GM19468 (cell line): ENCODE data around the gene PTAFR.
A peak's percentile ranks its signal among the peaks of the same experiment; 100 is the strongest.
"Not testable (repeated sequence)": the region's sequence is repeated elsewhere in the genome, so short reads cannot be mapped to it uniquely, and the experiment has no call there.

Source experiments
- ATAC-seq: cut with Tn5 transposase; IDR thresholded peaks from one replicate; pipeline ENCODE4 v1.9.1; 2021; ENCODE audit warnings: mild to moderate bottlenecking, moderate library complexity, moderate number of reproducible peaks; ENCODE audit not compliant: unreplicated experiment; ENCODE audit errors: extremely low read depth

PTAFR gene

GRCh38 chr1:28147264-28148094 lies 29.0 kb downstream of the PTAFR start:
- no peak for ATAC-seq

DNA sequence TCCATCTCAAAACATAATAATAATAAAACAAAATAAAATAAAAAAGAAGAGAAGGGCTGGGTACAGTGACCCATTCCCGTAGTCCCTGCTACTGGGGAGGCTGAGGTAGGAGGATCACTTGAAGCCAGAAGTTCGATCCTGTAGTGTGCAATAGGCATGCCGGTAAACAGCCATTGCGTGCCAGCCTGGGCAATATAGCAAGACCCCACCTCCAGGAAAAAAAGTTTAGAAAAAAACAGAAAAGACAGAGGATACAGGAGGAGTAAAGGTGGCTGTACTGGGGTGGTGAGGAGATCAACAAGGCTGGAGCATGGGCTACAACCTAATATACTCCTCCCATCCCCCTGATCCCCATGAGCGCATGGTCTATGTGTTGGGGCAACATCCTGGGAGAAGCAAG lies 30.8 kb downstream of the PTAFR start:
- no peak for ATAC-seq

DNA sequence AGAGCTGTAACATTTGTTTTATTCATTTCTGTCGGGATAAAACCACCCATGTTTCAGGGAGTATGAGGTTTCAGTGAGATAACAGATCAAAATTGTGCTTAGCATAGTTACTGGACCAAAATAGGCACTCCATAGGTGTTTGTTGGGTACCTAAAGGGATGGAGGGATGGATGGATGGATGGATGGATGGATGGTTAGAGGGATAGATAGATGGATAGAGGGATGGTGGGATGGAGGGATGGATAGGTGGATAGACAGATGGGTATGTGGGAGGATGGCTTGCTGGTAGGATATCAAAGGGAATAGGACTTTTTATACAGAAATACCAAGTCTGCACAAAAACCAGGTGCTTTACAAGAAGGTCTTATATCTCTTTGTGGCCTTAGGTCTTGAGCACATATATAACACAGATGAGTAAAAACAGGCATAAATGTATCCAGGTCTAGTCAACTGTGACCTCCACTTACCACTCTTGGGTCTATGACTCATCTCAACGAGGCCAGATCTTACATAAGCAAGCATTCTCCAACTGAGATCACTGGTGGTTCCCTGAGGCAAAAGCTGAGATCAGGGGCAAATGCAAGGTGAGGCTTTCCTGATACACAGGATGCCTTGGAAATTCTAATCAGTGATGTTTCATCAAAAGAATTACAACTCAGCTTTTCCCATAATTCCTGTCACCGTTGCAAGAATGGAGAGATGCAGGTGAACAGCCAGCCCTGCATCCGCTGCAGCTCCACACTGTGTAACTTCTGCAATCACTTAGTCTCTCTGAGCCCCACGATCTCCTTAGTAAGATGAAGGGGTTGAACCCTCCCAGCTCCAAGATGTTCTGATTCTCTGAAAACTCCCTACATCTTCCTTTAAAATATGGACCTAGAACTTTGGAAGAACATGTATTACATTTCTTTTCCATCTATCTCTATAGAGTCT lies 32.0 kb downstream of the PTAFR start:
- peak; percentile 55 for ATAC-seq

DNA sequence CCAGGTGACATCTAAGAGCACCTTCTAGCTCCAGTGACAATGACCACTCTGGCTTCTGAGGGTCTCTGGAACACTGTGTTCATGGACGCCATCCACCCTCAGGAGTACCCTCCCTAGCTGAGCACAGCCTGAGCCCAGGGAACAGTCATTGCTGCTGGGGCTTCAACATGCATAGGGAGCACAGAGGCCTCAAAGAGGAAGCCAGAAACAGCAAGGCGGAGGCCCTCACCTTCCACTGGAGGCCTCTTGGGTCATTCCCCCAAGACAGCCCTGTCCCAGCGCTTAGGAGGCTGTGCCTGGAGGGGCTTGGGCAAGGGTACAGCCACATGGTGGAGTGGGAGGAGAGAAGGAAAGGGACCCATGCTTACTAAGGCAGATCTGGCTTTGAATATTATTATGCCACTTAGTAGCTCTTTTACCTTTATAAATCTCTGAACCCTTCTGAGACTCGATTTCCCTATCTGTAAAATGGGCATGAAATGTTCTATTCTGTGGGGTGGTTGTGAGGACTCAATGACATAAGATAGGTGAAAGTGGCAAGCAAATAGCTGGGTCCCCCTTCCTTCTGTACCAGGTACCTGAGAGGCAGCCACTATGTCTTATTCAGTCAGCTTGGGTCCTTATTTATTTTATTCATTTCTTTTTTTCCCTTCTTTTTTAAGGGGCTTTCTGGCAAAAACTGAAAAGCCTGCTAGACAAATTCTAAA lies 32.8 kb downstream of the PTAFR start:
- ATAC-seq = no peak

GRCh38 chr1:28141685-28142084 lies 34.8 kb downstream of the PTAFR start:
- no peak for ATAC-seq

DNA sequence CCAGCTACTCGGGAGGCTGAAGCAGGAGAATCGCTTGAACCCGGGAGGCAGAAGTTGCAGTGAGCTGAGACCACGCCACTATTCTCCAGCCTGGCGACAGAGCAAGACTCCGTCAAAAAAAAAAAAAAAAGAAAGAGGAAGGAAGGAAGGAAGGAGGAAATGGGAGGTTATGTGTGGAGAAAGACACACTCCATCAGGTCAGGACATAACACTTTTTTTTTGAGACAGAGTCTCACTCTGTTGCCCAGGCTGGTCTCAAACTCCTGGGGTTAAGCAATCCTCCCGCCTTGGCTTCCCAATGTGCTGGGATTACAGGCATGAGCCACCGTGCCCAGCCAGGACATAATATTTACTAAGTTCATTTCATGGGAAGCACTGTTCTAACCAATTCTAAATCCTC lies 36.6 kb downstream of the PTAFR start:
- ATAC-seq = not testable (repeated sequence)

GRCh38 chr1:28139025-28139712 lies 37.3 kb downstream of the PTAFR start:
- ATAC-seq = no peak

DNA sequence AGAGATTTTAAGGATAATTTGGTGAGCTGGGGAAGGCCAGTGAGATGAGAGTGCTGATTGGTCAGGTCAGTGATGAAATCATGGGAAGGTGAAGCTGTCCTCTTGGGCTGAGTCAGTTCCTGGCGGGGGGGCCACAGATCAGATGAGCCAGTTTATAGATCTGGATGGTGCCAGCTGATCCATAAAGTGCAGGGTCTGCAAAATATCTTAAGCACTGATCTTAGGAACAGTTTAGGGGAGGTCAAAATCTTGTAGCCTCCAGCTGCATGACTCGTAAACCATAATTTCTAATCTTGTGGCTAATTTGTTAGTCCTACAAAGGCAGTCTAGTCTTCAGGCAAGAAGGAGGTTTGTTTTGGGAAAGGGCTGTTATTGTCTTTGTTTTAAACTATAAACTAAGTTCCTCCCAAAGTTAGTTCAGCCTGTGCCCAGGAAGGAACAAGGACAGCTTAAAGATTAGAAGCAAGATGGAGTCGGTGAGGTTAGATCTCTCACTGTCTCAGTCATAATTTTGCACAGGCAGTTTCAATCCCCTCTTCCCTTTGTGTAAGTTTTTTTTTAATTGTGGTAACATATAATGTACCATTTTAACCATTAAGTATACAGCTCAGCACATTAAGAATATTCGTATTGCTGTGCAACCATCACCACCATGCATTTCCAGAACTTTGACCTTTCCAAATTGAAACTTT lies 39.4 kb downstream of the PTAFR start:
- no peak for ATAC-seq

DNA sequence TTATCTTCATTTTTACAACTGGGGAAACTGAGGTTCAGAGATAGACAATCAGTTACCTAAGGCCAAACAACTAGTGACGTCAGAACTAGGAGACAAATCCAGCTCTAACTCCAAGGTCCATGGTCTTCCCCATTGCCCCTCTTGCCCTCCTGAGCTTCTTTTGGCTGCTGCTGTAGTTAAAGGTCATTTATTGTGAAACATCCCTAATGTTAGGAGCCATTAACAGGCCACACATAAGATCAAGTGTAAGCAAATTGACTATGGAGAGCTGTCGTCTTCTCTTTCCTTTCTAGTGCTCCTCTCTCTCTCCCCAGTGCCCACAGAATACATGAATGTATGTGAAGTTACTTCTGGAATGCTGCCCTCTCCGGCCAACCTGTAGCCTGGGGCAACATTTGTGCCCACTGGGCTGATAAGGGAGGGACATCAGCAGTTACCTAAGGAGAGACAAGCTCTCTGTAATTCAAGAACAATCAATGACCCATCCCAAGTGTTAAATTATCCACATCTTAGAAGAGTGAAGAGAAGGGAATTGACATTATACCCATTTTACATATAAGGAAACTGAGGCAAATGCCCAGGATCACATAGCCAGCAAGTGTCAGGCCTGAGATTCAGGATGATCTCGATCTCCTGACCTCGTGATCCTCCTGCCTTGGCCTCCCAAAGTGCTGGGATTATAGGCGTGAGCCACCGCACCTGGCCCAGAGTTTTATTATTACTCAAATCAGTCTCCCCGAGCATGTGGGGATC lies 40.1 kb downstream of the PTAFR start:
- no peak for ATAC-seq

GRCh38 chr1:28135371-28136168 lies 40.9 kb downstream of the PTAFR start:
- ATAC-seq = no peak

- no peak for ATAC-seq
Observed at GRCh38 chr1:28134651-28135207, 41.8 kb downstream of the PTAFR start.

- no peak for ATAC-seq
Observed at GRCh38 chr1:28132171-28133167, 44.0 kb downstream of the PTAFR start.

GRCh38 chr1:28130901-28131300 lies 45.6 kb downstream of the PTAFR start:
- ATAC-seq = no peak

DNA sequence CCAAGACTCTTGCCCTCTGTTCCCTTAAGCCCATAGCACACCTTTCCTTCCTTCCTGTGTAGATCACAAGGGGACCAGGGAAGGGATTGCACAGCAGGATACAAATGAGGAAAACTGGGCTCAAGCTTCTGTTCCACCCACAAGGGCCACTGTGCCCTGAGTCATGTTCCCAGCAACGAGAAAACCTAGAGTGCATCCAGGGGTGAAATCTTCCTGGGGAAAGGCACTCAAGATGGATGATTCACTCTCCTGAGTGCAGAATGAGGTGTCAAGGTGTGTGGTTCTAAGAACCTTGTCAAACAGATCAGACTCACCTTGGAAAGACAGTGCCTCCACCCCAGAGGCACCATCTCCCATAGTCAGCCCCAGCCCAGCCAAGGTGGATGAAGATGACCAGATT lies 47.3 kb downstream of the PTAFR start:
- no peak for ATAC-seq

GRCh38 chr1:28127617-28128257 lies 48.8 kb downstream of the PTAFR start:
- ATAC-seq = peak; percentile 30
